ENCODE measurements around the gene OTX1. TPM values are rescaled to one million over a fixed set of nuclear protein-coding genes. Genes with fewer than 3 reads are reported as not detected.

Gene OTX1
- 12.4 and 15.1 TPM in 2 replicates for total RNA-seq
- long read RNA-seq, partial matches to known transcripts: 0 of 2 reads
- long read RNA-seq, other reads (novel, unspliced or antisense): 2 of 2 reads

GRCh38 chr2:63050334-63051041 is at the start of gene OTX1:
Gene OTX1, plus strand, starts transcription at chr2:63050830. Its CDS starts 2,161 bp downstream, at chr2:63052991.
- Mint-ChIP-seq H3K9me3 (no peaks in the 10 kb centered on the region), H3K27me3 (ENCODE audit: low read depth) (peaks cover 96% of the 10 kb centered on the region), H3K36me3 (ENCODE audit: low read depth) (peaks cover 10% of the 10 kb centered on the region), H3K4me1 (peaks cover 50% of the 10 kb centered on the region), H3K27ac (ENCODE audit: unreplicated experiment) (peak within 1 kb of the TSS; percentile 38), H3K4me3 (peak within 1 kb of the TSS; percentile 88)
- no peak for TF ChIP-seq CTCF (conservative IDR thresholded peaks at IDR 0.05)
- peak; percentile 34 for DNase-seq (ENCODE audit: low read depth, low spot score)

GRCh38 chr2:63001576-63001975 is 49.1 kb upstream of the OTX1 start:
- Mint-ChIP-seq H3K4me1 (peaks cover 10% of the 10 kb centered on the region), H3K27ac (ENCODE audit: unreplicated experiment) (no peak overlapping the region)
- no peak for TF ChIP-seq CTCF (conservative IDR thresholded peaks at IDR 0.05)

GRCh38 chr2:63003351-63003750 is 47.3 kb upstream of the OTX1 start:
- Mint-ChIP-seq H3K27ac (ENCODE audit: unreplicated experiment) (peak overlapping the region; percentile 50), H3K36me3 (ENCODE audit: low read depth) (peaks cover 2% of the 10 kb centered on the region), H3K4me1 (peaks cover 12% of the 10 kb centered on the region), H3K9me3 (no peaks in the 10 kb centered on the region), H3K27me3 (ENCODE audit: low read depth) (no peaks in the 10 kb centered on the region), H3K4me3 (no peak overlapping the region)
- TF ChIP-seq CTCF (conservative IDR thresholded peaks at IDR 0.05): no peak
- DNase-seq (ENCODE audit: low read depth, low spot score): no peak

More at GRCh38 chr2:63001576-63001975, 49.1 kb upstream of the OTX1 start:
- Mint-ChIP-seq H3K27me3 (ENCODE audit: low read depth) (no peaks in the 10 kb centered on the region), H3K4me3 (no peak overlapping the region), H3K36me3 (ENCODE audit: low read depth) (peaks cover 6% of the 10 kb centered on the region), H3K9me3 (no peaks in the 10 kb centered on the region)
- DNase-seq (ENCODE audit: low read depth, low spot score): no peak

- Mint-ChIP-seq H3K27me3 (ENCODE audit: low read depth) (no peaks in the 10 kb centered on the region), H3K4me1 (peaks cover 21% of the 10 kb centered on the region), H3K9me3 (no peaks in the 10 kb centered on the region), H3K36me3 (ENCODE audit: low read depth) (no peaks in the 10 kb centered on the region), H3K4me3 (no peak overlapping the region), H3K27ac (ENCODE audit: unreplicated experiment) (no peak overlapping the region)
- no peak for DNase-seq (ENCODE audit: low read depth, low spot score)
- TF ChIP-seq CTCF (conservative IDR thresholded peaks at IDR 0.05): no peak
Measured at GRCh38 chr2:63007813-63008458, 42.7 kb upstream of the OTX1 start.

GRCh38 chr2:63008838-63009237 is 41.8 kb upstream of the OTX1 start:
- Mint-ChIP-seq H3K36me3 (ENCODE audit: low read depth) (no peaks in the 10 kb centered on the region), H3K4me3 (no peak overlapping the region), H3K27ac (ENCODE audit: unreplicated experiment) (no peak overlapping the region), H3K9me3 (no peaks in the 10 kb centered on the region), H3K4me1 (peaks cover 29% of the 10 kb centered on the region), H3K27me3 (ENCODE audit: low read depth) (no peaks in the 10 kb centered on the region)
- TF ChIP-seq CTCF (conservative IDR thresholded peaks at IDR 0.05): no peak
- no peak for DNase-seq (ENCODE audit: low read depth, low spot score)
